Middle frontal gyrus (tissue), 1 donor: ENCODE results near the gene NCL.

Source experiments
- DNase-seq: peaks from one replicate; pipeline ENCODE4 v3.0.0-alpha.2; 2015; ENCODE audit warnings: low spot score; ENCODE audit errors: extremely low spot score

Gene NCL, protein sequence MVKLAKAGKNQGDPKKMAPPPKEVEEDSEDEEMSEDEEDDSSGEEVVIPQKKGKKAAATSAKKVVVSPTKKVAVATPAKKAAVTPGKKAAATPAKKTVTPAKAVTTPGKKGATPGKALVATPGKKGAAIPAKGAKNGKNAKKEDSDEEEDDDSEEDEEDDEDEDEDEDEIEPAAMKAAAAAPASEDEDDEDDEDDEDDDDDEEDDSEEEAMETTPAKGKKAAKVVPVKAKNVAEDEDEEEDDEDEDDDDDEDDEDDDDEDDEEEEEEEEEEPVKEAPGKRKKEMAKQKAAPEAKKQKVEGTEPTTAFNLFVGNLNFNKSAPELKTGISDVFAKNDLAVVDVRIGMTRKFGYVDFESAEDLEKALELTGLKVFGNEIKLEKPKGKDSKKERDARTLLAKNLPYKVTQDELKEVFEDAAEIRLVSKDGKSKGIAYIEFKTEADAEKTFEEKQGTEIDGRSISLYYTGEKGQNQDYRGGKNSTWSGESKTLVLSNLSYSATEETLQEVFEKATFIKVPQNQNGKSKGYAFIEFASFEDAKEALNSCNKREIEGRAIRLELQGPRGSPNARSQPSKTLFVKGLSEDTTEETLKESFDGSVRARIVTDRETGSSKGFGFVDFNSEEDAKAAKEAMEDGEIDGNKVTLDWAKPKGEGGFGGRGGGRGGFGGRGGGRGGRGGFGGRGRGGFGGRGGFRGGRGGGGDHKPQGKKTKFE

DNA sequence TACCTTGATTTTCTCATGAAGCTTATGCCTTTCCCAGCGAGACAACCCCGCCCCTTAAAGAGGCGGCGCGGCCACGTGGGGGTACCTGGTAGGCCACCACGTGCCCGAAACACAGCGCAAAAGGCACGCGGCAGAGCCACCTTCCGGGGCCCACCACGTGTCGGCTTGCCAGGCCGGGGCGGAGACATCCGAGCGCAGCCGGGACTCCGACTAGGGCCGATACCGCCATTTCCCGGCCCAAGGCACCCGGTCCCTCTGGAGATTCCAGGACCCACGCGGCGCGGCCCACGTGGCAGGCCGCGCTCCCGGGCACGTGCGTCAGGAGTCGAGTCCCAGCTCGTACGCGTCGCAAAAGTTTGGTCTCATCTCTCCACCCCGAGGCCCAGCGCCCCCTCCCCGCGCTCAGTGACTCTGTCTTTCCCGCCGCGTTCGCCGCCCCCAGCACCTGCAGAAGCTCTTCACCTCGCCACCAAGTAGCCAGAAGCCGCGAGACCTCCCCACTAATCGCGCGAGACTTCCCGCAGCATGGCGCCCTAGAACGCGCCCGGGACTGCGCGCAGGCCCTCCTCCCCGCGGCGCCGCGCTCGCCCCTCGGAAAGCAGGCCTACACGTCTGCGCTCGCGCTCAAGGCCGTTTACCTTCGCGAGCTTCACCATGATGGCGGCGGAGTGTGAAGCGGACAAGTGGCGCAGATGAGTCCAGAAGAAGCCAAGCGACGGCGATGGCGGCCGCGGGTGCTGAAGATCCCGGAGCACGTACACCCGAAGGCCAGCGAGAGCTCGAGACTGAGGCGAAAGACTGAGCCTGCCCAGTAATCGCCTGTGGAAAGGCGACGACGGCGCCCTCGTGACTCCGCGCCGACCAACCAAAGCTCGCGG, at the start of gene NCL:
TSS of gene NCL (minus strand) at position 787 of the 878 bp plus-strand sequence. CDS start at position 656, 131 bp downstream.
- DNase-seq, result no peak

DNA sequence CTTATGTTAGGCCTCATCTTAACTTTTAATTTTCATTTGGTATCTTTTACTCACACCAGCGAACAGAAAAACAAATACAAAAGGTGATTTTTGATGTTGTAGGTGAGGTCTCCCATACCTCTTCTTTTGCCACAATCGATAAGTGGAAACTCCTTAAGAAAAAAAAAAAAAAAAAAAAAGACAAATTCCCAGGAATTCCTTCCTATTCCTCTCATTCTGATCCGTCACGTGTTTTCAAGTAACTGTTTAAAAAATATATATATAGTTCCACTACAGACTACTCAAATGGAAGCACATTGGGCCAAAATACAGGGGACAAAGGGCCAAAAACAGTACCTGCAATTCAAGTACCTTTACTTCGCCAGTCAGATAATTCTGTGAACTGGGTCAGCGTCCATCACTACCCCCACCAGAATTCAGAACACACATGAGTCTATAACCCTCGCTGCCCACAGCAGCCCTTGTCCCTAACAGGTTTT, 49.5 kb upstream of the NCL start:
- no peak for DNase-seq

DNA sequence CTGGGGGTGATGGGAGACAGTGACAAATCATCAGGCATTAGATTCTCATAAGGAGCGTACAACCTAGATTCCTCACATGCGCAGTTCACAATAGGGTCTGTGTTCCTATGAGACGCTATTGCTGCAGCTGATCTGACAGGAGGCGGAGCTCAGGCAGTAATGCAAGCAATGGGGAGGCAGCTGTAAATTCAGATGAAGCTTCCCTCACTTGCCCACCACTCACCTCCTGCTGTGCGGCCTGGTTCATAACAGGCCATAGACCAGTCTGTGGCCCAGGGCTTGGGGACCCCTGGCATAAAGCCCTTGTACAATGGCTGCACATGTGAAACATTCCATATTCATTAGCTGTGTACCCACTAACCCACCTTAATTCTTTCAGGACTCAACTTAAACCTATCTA, 47.9 kb upstream of the NCL start:
- peak; percentile 50 for DNase-seq

DNA sequence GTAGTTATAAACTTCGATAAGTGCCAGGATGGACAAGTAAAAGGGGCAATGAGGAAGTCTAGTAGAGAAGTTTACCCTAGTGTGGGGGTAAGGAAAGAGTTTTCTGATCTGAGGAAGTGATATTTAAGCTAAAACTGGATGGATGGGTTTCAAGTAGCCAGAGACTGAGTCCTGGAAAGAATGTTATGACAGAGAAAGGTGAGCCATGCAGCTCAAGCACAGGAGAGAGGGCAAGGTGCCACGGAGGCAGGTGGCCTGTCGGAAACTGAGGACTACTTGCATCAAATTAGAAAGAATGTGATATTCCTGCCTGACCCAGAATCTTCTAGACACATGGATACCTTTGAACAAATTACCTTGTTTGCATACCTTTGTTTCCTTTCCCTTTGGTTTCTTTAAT, 39.5 kb upstream of the NCL start:
- DNase-seq, result no peak

DNA sequence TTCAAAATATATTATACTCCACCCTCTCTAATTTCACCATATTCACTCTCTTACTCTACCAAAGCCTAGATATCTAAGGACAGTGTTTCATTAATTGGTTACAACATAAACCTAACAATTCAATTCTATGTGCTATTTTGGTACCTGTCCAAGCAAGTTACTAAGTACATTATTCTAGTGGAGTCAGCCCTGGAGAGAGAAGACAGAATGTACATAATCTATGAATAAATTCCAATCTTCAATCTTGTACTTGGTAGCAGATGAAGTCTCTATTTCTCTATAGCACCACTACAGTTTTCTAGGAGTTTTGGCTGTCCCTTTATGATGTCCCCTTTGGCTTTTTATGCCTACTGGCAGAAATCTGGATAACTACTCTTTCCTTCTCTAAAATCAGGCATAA, 38.3 kb upstream of the NCL start:
- DNase-seq, result no peak

DNA sequence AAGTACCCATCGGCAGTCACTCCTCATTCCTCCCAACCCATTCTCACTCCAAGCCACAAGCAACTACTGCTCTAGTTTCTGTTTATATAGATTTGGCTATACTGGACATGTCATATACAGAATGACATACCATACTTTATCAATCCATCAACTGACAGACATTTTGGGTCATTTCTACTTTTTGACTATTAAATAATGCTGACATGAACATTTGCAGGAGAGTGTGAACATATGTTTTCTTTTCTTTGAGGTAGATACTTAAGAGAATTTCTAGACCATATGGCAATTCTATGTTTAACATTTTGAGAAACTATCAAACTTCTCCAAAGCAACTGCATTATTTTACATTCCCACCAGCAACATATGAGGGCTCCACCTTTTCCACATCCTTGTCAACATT, 33.4 kb upstream of the NCL start:
- no peak for DNase-seq

DNA sequence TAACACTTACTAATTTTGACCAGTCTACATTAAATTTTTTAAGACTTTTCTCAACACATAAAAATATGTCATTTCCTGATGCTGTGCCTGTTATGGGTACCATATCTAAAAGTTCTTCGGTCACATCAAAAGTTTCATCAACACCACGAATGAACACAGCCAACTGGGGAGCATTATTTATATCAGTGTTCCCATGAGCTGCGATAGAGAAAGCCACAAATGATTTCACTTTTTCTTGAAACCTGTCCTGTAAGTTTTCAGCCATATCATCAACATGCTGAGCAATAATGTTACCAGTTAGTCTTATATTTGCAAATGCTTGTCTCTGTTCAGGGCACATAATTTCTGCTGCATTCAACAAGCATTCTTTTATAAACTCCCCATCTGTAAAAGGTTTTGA, 30.4 kb upstream of the NCL start:
- no peak for DNase-seq

DNA sequence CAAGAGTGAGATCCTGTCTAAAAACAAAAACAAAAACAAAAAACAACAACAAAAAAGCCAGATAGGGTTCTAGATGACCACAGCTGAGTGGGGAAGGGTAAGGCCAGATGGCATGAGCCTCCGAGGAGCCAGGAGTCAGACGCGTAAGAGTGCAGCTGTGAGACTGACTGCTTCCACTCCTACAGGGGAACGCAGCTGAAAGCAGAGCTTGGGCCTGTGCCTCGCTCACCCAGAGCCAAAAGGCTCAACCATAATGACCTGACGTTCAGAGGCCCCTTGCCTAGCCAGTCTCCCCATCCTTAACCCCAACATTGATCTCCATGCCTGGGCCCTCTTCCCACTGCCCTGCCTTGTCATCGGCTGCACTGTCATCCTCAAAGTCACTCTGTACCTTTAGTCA, 26.5 kb upstream of the NCL start:
- no peak for DNase-seq

DNA sequence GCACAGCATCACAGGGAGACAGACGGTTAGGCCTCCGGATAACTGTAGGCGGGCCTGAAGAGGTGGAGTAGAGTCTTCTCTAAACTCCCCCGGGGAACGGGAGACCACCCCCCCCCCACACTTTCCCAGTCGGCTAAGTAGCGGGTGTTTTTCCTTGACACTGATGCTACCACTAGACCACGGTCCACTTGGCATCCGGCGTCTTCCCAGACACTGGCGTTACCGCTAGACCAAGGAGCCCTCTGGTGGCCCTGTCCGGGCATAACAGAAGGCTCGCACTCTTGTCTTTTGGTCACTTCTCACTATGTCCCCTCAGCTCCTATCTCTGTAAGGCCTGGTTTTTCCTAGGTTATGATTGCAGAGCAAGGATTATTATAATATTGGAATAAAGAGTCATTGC, 25.7 kb upstream of the NCL start:
- no peak for DNase-seq

DNA sequence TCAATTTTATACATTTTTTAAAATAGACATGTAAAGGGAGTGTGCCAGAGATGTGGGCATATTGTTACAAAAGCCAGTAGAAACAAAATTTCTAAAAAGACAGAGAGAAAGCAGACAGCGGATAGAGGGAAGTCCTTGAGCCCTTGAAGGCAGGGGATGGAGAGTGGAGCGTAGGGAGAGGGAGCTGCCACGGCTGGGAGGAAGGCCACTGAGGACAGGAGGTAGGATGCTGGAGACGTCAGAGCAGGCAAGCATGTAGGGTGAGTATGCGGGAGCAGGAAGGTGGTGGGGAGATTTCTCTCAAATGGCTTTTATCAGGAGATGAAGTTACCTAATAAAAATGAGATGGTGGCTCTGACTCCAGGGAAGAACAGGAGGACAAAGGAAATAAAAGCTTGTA, 24.0 kb upstream of the NCL start:
- no peak for DNase-seq

DNA sequence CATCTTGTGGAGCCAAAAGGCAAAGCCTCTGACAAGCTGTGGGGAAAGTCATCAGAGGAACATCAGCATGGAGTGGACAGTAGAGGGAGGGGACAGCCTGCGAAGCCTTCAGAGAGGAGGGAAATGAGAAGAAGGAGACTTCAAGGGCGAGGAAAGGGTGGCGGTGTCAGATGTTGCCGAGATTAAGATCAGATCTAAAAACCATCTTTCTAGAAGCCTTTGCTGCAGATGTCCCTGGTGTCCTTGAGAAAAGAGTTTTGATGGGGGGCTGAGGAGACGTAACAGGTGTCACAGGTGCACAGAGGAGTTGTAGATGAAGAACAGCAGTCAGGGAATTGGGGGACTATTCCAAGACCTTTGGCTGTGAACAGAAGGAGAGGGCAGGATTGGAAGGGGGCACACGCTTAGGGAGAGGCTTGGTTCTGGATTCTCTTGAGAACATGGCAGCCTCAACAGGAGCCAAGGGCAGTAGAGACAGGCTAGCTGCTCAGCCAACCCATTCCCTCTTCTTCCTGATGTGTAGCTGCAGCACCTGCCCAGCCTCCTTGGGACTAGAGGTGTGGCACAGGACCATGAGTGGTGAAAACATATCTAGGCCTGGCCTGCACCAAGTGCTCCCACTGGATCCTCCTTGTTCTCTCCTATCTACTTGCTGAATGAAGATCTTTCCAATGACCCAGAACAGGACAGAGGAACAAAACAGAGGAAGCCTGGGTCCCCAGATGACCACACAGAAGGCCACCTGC, 22.7 kb upstream of the NCL start:
- no peak for DNase-seq

DNA sequence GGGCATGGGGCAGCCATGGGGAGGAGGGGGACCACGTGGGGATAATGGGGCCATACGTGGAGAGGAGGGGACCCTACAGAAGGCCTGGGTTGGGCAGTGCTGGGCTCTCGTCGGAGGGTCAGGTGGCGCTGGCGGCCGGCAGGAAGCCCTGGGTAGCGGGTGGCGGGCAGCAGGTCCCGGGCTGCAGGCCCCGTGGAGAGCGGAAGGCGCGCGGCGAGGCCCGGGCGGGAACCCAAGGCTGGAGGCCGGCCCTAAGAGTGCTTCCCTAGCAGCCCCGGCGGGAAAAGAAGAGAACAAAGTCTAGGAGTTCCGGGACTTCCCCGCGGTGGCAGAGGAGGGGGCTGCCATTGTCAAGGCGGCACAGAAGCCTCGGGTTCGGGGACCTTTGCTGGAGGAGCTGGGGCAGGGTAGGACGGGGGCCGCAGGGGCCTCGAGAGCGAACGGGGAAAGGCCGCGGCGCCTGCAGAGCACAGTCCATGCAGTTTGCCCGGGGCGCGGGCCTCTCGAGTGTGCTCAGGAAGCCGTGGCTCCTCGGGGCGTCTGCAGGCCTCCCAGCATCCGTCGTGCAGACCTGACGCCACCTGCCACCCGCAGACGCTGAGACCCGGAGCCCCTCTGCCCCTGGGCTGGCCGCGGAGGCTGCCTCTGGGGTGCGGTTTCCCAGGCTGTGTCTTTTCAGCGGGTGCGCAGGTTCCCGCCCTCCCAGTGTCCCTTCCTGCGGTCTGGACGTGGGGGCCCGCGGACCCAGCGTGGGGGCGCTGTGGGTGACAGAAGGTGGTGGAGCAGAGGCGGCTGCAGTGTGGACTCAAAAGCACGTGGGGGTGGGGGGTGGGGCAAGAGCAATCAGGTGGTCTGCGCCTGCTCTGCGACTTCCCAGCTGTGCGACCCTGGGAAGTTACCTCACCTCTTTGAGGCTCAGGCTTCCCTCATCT, 19.4 kb upstream of the NCL start:
- DNase-seq, result no peak

DNA sequence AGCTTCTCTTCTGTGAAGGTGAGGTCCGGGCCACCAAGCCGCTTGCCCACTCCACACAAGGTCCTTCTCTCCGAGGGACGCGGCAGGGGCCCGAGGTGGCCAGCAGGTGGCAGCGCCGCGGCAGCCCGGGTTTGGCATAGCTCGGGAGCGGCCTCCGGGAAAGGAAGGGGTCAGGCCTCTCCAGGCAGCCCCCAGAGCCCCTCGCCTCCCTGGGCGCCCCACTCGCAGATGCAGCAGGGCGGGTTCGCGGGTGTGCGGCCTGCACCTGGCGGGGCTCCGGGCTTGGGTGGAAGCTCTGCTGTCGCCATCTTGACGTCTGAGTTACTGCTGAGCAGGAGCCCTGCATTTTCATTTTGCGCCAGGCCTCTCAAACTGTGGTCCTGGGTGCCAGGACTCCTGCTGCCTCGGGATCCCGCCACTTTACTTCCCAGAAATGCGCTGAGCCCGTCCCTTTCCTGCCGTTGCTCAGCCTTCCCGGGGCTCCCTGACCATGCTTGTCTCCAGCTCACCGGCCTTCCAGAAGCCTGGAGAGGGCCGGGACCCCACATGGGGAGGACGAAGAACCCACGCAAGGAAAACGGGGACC, 18.6 kb upstream of the NCL start:
- peak; percentile 33 for DNase-seq

DNA sequence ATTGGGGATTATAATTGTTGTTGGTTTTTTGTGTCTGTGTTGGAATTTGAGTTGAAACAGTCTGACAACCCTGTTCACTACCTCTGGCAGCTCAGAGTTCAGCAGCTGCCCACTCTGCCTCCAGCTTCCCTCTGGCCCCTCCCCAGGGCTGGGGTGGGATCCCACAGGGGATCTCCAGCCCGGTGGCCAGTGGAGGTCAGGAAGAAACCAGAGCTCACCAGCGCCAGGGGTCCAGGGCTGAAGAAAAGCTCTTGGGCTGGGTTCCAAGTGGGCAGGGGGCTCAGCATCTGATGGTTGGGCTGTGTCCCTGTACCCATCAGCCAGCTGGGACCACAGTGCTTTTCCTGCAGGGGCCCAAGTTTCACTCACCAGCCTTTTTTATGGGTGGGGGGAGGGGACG, 16.5 kb upstream of the NCL start:
- DNase-seq, result no peak

DNA sequence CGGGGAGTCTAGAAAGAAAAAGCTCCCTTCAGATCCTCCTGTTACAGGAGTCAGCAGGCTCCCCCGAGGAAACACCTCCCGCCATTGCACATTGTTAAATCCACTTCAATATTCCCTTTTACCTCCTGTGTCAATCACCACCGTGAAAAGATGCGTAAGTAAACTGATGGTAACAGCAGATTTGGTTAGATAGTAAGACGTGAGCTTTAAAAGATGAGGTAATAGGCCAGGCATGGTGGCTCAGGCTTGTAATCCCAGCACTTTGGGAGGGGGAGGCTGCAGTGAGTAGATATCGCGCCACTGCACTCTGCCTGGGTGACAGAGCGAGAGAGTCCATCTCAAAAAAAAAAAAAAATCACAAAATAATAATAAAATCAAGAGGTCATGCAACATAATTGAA, 15.2 kb upstream of the NCL start:
- no peak for DNase-seq

DNA sequence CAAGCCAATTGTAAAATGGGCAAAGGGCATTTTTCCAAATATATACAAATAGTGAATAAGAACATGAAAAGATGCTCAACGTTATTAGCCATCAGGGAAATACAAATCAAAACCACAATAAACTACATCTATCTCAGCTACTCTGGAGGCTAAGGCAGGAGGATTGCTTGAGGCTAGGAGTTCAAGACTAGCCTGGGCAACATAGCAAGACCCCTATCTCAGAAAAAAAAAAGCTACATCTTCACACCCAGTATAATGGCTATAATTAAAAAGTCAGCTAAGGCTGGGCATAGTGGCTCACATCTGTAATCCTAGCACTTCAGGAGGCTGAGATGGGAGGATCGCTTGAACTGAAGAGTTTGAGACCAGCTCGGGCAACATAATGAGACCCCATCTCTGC, 12.6 kb upstream of the NCL start:
- DNase-seq, result no peak

DNA sequence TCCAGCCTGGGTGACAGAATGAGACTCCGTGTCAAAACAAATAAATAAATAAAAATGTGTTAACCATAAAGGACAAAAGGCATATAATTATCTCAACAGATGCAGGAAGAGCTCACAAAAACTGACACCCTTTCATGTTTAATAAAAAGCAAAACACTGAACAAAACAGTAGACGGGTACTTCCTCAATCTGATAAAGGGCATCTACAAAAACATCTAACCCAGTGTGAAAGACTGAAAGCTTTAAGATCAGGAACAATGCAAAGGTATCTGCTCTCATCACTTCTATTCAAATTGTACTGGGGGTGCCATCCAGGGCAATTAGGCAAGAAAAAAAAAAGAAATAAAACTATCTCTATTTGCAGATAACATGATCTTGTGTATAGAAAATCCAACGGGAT, 11.7 kb upstream of the NCL start:
- DNase-seq, result no peak

DNA sequence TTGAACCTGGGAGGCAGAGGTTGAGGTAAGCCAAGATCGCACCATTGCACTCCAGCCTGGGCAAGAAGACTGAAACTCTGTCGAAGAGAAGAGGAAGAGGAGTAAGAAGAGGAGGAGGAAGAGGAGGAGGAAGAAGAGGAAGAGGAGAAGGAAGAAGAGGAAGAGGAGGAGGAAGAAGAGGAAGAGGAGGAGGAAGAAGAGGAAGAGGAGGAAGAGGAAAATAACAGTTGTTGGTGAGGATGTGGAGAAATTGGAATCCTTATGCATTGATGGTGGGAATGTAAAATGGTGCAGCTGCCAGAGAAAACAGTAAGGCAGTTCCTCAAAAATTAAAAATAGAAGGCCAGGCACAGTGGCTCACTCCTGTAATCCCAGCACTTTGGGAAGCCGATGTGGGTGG, 8.5 kb upstream of the NCL start:
- DNase-seq, result no peak

DNA sequence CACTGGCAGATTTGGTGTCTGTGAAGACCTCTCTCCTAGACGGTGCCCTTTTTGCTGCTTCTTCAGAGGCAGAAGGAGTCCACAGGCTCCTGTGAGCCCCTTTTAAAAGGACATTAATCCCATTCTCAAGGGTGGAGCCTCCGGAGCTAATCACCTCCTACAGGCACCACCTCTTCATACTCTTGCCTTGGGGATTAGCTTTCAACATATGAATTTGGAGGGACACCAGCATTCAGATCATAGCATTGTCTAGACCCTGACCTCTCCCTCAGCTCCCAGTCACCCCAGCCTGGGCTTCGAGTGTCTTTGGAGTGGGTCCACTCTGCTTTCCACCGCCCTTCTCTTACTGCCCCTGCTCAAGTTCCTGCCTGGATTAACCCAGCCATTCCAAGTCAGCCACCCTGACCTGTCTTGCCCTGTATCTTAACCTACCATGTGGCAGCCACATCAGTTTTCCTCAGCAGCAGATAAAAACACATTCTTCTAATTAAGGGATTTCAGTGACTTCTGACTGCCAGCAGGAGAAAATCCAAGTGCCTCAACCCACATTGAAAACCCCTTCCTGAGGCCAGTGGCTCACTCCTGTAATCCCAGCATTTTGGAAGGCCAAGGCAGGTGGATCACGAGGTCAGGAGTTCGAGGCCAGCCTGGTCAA, 6.1 kb upstream of the NCL start:
- no peak for DNase-seq
